ENCODE measurements around the gene GABBR2. TPM values are rescaled to one million over a fixed set of nuclear protein-coding genes. Genes with fewer than 3 reads are reported as not detected.
A peak's percentile ranks its signal among the peaks of the same experiment; 100 is the strongest.

Gene GABBR2
- total RNA-seq, 1 donor from 2014 or later = 6.4 TPM

DNA sequence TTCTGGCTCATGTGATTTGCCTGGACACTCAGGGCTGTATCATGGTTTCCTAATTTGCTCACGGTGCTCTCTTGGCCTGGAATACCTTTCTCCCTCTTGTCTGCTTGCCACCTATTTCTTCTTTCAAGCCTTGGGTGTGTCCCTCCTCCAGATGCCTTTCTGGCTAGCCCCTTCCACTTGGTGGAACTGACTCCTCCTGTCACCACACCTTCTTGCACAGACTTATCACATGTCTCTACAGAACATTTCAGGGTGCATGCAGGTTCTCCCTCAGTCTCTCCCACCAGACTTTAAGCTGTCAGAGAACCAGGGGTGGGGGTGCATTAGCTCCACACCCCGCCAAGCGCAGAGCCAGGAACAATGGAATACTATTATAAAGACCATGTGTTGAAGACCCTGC, 455.2 kb downstream of the GABBR2 start:
- peaks cover 6% of the 10 kb centered on the region for H3K27me3 Mint-ChIP-seq
- H3K4me1 Mint-ChIP-seq (ENCODE audit: unreplicated experiment) = peaks cover 36% of the 10 kb centered on the region
- no peak for TF ChIP-seq CTCF (conservative IDR thresholded peaks at IDR 0.05)
- peaks cover 9% of the 10 kb centered on the region for H3K36me3 Mint-ChIP-seq
- peak overlapping the region; percentile 54 for H3K27ac Mint-ChIP-seq
- no peak for DNase-seq (ENCODE audit: extremely low spot score, unreplicated experiment)
- H3K9me3 Mint-ChIP-seq = no peaks in the 10 kb centered on the region
- peak overlapping the region; percentile 91 for H3K4me3 Mint-ChIP-seq

GRCh38 chr9:98251551-98251950, 457.2 kb downstream of the GABBR2 start:
- Mint-ChIP-seq H3K4me1 (ENCODE audit: unreplicated experiment) (peaks cover 39% of the 10 kb centered on the region), H3K36me3 (peaks cover 9% of the 10 kb centered on the region), H3K27ac (peak overlapping the region; percentile 7), H3K9me3 (no peaks in the 10 kb centered on the region), H3K4me3 (no peak overlapping the region), H3K27me3 (peaks cover 6% of the 10 kb centered on the region)
- TF ChIP-seq CTCF (conservative IDR thresholded peaks at IDR 0.05) = no peak
- no peak for DNase-seq (ENCODE audit: extremely low spot score, unreplicated experiment)

DNA sequence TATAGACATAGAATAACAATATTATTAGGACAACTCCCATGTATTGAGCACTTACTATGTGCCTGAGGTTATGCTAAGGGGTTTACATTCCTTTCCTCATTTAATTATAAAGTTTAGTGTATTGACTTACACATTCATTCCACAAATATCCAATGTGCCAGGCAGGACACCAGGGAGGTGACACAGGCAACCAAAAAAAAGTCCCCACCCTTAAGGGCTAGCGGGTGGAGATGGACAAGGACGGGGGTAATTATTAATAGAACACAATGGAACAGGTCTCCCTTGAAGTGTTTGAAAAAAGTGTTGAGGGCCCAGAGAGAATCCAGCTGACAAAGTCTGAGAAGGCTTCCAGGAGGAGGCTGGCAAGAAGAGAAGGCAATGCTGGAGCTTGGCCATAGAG, 459.0 kb downstream of the GABBR2 start:
- TF ChIP-seq CTCF (conservative IDR thresholded peaks at IDR 0.05) = no peak
- Mint-ChIP-seq H3K36me3 (peaks cover 9% of the 10 kb centered on the region), H3K27me3 (peaks cover 3% of the 10 kb centered on the region), H3K4me3 (peak overlapping the region; percentile 54), H3K4me1 (ENCODE audit: unreplicated experiment) (peaks cover 40% of the 10 kb centered on the region), H3K27ac (peak overlapping the region; percentile 32), H3K9me3 (no peaks in the 10 kb centered on the region)
- DNase-seq (ENCODE audit: extremely low spot score, unreplicated experiment) = no peak

DNA sequence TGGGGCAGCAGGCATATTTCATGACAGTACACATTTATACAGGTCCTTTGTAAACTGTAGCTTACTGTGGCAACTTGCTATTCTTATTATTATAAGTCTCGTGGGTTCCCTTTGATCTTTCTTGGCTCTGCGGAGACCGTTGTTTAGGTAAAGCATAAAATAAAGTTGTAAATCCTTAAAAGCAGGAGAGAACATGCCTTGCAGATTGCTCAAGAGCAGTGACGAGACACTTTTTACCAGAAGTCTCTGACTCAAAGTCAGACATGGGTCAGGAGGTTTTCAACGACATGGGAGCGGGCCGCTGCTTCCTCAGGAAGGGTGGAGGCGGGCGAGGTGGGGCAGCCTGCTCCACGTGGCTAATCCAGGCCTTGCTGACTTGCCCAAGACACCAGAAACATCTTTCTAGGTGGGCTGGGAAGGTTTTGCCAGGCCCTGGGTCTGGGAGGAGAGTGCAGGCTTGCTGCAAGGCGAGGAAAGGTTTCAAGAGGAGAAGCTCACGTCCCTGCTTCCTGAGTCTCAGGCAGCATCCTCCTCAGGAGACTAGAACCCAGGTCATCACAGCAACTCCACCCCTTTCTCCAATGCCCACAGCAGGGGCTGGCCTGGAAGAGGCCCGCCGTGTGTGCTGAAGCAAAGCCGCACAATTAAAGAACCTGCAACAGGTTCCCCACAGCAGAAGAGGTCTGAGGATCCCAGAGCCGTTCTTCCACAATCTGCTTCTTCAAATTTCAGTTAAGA, 459.8 kb downstream of the GABBR2 start:
- Mint-ChIP-seq H3K4me1 (ENCODE audit: unreplicated experiment) (peaks cover 35% of the 10 kb centered on the region), H3K36me3 (peaks cover 9% of the 10 kb centered on the region), H3K27ac (peak overlapping the region; percentile 65), H3K4me3 (peak overlapping the region; percentile 31), H3K27me3 (no peaks in the 10 kb centered on the region), H3K9me3 (no peaks in the 10 kb centered on the region)
- DNase-seq (ENCODE audit: extremely low spot score, unreplicated experiment) = no peak
- no peak for TF ChIP-seq CTCF (conservative IDR thresholded peaks at IDR 0.05)

GRCh38 chr9:98247831-98248657, 460.7 kb downstream of the GABBR2 start:
- peaks cover 9% of the 10 kb centered on the region for H3K36me3 Mint-ChIP-seq
- DNase-seq (ENCODE audit: extremely low spot score, unreplicated experiment) = no peak
- no peak overlapping the region for H3K4me3 Mint-ChIP-seq
- no peaks in the 10 kb centered on the region for H3K9me3 Mint-ChIP-seq
- no peaks in the 10 kb centered on the region for H3K27me3 Mint-ChIP-seq
- H3K27ac Mint-ChIP-seq = peak overlapping the region; percentile 65
- H3K4me1 Mint-ChIP-seq (ENCODE audit: unreplicated experiment) = peaks cover 29% of the 10 kb centered on the region
- TF ChIP-seq CTCF (conservative IDR thresholded peaks at IDR 0.05) = no peak

Data from type B pancreatic cell (in vitro differentiated cells).